ENCODE measurements around the gene ANKRD1.
"Not testable (repeated sequence)": the region's sequence is repeated elsewhere in the genome, so short reads cannot be mapped to it uniquely, and the experiment has no call there.

- not testable (repeated sequence) for TF ChIP-seq ZNF274 (IDR thresholded peaks at IDR 0.05; ENCODE audit: low read depth, low read length); YY1 (IDR thresholded peaks at IDR 0.05; ENCODE audit: insufficient read depth, insufficient read length)
Observed at GRCh38 chr10:90942980-90943379, 22.1 kb upstream of the ANKRD1 start.
